GM19193 (cell line): ENCODE results near the gene ABCG1.

Experiments
- POLR2A ChIP-seq: IDR thresholded peaks from 4 replicates; pipeline ENCODE4 v1.6.1; 2011; ENCODE audit not compliant: insufficient read depth, insufficient read length; ENCODE audit errors: extremely low read depth

The ABCG1 gene

GRCh38 chr21:42218836-42219605 lies at the start of gene ABCG1:
Gene ABCG1 (plus strand): TSS chr21:42219140. CDS start chr21:42219263, 123 bp downstream.
- no peak for TF ChIP-seq POLR2A

- no peak for TF ChIP-seq POLR2A
These were observed 49.2 kb upstream of the ABCG1 start for GRCh38 chr21:42169758-42170157.

- TF ChIP-seq POLR2A = no peak
These were observed 47.6 kb upstream of the ABCG1 start for GRCh38 chr21:42171091-42172053.

GRCh38 chr21:42172596-42173483 lies 46.1 kb upstream of the ABCG1 start:
- no peak for TF ChIP-seq POLR2A

GRCh38 chr21:42174173-42174572 lies 44.8 kb upstream of the ABCG1 start:
- TF ChIP-seq POLR2A = no peak

GRCh38 chr21:42175110-42175710 lies 43.7 kb upstream of the ABCG1 start:
- TF ChIP-seq POLR2A = no peak

GRCh38 chr21:42176859-42177258 lies 42.1 kb upstream of the ABCG1 start:
- no peak for TF ChIP-seq POLR2A

- TF ChIP-seq POLR2A = no peak
These were observed 39.6 kb upstream of the ABCG1 start for GRCh38 chr21:42179316-42179715.

- TF ChIP-seq POLR2A = no peak
These were observed 36.1 kb upstream of the ABCG1 start for GRCh38 chr21:42182713-42183371.

- TF ChIP-seq POLR2A = no peak
These were observed 35.3 kb upstream of the ABCG1 start for GRCh38 chr21:42183374-42184266.

GRCh38 chr21:42186591-42186990 lies 32.3 kb upstream of the ABCG1 start:
- no peak for TF ChIP-seq POLR2A

GRCh38 chr21:42187976-42188653 lies 30.8 kb upstream of the ABCG1 start:
- peak; percentile 55 for TF ChIP-seq POLR2A

GRCh38 chr21:42188663-42189062 lies 30.3 kb upstream of the ABCG1 start:
- TF ChIP-seq POLR2A = no peak

GRCh38 chr21:42189431-42189830 lies 29.5 kb upstream of the ABCG1 start:
- no peak for TF ChIP-seq POLR2A
